Smooth muscle cell of the brain vasculature (primary cell): ENCODE measurements around the gene FGFR1OP2.
A peak's percentile ranks its signal among the peaks of the same experiment; 100 is the strongest.
"Not testable (repeated sequence)": the region's sequence is repeated elsewhere in the genome, so short reads cannot be mapped to it uniquely, and the experiment has no call there.

Experiments used
- DNase-seq: peaks from one replicate; pipeline ENCODE4 v3.0.0-alpha.2; 2012; ENCODE audit warnings: low read depth, low spot score

FGFR1OP2 gene

DNA sequence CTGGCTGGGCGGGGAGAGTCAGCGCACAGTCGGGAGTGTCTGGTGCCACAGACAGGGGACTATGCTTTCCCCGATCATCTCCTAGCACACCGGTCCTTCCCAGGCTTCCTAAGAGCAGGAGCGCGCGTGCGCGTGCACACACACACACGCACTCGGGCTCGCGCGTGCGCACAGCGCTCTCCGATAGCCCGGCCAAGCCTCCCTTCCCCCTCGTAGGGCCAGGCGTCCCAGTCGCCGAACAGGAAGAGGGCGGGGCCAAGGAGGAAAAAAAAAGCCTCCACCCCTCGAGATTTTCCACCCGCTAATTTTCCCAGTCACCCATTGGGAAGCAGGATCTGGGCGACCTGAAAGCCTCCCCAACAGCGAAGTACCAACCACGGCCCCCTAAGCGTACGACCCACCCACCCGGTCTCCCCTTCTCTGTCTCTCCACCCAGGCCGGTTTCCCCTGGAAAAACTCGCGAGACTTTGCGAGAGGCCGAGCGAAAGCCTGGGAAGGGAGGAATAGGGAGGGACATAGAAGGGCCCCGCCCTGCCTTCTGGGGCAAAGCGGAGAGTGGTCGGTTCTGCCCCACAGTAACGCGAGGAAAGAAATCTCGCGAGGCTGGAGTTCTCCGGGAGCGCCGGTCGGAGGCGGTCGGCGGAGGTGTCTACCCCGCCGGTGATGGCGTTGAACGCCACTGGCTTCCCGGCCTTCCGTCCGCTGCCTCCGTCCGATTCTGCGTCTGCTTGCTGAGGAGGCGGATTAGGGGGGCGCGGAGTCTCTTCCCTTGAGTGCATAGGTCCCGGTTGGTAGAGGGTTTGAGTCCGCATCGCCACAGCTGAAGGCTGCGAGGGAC lies at the start of gene FGFR1OP2, which contains the start of gene INTS13:
TSS of gene FGFR1OP2 (plus strand) at position 608 of the 838 bp plus-strand sequence. CDS start 15,689 bp downstream, outside the sequence.
TSS of gene INTS13 (minus strand) at position 119 of the 838 bp plus-strand sequence. CDS start 1,178 bp downstream, outside the sequence.
- peak; percentile 96 for DNase-seq

DNA sequence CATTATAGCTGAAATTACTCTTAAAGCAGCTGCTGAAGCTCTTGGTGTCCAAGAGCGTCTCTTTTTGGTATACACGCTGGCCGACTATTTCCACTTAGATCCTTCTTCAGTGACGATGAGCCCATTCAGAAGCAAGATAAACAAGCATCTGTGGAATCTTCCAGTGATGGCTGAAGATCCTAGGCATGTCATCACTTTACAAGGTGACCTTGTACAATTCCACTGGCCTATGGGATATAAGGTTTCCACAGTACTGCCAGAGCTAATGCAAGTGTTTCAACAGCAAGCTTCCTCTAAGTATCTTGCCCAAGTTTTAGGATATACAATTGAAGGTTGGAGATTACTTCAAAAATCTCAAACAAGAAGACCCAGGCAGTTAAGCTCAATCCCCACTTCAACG lies 47.5 kb upstream of the FGFR1OP2 start:
- DNase-seq, result no peak

DNA sequence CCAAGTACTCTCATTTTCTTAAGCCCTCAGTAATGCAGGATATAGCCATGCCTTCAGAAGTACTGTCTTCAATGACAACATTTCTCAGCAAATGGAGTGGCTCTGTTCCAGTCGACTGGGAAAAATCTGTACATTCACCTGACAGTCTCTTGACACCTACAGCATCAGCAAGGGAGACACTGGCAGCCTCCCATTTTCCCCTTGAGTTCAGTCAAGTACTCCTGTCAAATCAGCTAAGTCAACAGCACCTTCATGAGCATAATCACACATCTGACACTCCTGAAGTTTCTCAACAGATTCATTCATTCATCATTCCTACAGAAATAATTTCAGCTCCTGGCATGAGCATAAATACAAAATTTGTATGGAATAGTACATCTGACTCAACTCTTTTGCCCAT lies 46.6 kb upstream of the FGFR1OP2 start:
- DNase-seq, result no peak

DNA sequence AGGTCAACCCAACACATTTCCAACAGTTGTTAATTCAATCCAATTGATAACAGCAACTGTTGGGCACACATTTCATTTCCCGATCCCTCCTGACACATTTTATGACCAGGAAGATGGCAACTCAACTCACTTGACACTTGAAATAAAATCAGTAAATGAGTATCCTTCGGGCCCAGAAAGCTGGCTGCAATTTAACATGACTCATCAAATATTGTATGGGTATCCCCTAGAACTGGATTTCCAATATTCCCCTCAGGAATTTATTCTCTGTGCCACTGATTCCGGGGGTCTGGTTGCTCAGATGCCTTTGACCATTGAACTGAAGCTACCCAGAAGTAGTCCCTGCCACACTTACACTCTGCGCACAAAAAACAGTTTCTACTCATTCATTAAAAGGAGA lies 42.6 kb upstream of the FGFR1OP2 start:
- no peak for DNase-seq

DNA sequence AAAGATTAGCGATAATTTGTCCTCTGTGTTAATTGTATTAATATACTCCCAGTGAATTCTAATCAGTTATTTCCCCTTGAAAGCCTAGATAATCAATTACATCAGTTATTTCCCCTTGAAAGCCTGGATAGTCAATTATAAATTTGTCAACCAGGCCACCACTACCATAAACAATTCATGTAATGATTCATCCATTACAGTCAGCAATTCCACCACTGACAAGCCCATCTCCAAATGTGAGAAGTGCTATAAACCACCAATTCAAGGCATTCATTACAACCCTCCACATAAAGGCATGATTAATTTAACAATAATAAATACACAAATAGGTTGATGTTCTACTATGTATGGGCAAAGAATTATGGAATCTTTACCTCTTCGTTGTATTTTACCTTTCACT lies 41.4 kb upstream of the FGFR1OP2 start:
- no peak for DNase-seq

DNA sequence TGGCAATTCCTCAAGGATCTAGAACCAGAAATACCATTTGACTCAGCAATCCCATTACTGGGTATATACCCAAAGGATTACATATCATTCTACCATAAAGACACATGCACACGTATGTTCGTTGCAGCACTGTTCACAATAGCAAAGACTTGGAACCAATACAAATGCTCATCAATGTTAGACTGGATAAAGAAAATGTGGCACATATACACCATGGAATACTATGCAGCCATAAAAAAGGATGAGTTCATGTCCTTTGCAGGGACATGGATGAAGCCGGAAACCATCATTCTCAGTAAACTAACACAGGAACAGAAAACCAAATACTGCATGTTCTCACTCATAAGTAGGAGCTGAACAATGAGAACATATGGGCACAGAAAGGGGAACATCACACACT lies 34.9 kb upstream of the FGFR1OP2 start:
- not testable (repeated sequence) for DNase-seq

DNA sequence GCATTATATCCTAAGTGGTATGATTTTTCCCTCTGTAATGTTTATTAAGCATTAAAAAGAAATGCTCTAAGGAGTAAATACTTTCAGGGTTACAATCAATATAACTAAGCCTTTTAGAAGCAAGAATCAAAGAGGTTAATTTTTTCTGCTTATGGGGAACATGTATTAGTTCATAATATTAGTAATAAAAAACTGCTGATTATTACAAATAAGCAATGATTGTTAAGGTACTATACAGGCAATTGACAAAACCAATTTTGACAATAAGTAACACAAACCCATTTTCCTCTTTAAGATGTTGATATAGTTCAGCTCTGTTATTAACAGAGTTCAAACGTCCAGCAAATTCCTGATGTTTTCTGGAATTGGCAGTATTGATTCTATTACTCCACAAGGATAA lies 32.2 kb upstream of the FGFR1OP2 start:
- DNase-seq, result no peak

DNA sequence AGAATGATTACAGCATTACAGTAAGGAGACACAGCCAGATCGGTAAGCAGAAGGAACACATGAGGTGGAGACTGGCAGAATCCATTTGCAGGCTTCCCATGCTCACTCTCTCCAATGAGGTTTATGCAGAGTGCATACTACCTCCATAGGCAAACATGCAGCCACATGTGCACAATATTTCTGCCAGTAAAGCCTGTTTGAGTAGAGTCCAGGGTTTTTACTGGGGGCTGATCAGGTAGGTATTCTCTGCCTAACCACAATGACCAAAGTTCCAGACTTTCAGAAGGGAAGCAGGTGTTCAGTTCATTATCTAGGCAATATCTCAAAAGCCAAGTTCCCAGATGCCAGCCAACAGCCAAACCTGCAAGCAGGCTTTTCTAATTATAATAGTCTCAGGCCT lies 31.6 kb upstream of the FGFR1OP2 start:
- DNase-seq, result no peak

DNA sequence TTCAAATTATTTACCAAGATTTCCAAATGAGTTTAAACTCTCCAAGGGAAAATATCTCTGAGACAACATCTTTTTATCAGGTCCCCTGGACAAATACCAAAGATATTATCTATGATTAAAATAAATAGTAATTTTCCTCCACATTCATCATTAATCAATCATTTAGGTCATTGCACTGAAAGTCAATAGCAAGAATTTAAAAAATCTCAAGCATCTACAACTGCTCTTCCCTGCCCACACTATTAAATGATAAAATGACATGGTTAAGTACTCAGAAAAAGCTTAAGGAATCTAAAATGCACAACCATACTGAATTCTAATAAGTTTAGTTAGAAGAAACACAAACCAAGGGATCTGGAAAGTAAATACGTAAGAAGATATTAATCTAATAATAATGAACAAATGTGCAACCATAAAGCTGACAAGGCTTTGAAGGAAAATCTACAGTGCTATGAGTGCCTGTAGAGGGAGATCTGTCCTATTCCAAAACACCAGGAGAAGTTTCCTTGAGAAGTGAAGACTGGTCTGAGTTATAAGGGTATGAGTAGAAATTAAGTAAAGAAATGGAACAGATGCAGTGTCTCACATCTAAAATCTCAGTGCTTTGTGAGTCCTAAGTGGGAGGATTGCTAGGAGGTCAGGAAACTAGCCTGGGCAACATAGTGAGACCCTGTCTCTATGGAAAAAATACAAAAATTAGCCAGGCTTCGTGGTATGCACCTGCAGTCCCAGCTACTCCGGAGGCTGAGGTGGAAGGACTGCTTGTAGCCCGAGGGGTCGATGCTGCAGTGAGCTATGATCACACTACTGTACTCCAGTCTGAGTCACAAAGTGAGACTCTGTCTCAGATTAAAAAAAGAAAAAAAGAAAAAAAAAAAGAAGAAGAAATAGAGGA lies 19.7 kb upstream of the FGFR1OP2 start:
- DNase-seq, result no peak

DNA sequence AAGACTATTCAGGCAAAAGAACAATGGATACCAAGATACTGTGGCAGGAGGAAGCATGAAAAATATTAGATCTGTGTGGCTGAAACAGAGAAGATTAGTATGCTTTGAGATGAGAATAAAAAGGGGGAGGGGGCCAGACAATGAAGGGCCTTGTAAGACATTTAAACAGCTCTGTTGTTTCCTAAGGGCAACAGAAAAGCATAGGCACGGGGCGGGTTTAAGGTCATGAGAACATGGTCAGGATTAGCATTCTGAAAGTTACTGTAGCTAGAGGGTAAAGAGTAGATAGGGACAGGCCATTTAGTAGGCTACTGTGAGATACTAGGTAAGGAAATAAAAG lies 19.1 kb upstream of the FGFR1OP2 start:
- DNase-seq, result no peak

DNA sequence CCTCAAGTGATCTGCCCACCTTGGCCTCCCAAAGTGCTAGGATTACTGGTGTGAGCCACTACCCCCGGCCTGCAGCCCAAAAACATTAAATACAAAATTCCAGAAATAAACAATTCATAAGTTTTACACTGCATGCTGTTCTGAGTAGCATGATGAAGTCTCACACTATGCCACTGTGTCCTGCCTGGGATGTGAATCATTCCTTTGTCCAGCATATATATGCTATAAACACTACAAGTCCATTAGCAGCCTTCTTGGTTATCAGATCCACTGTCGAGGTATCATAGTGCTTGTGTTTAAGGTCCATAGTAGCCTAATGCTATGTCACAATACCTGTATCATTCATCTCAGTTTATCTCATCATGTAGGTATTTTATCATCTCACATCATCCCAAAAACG lies 16.4 kb upstream of the FGFR1OP2 start:
- no peak for DNase-seq

DNA sequence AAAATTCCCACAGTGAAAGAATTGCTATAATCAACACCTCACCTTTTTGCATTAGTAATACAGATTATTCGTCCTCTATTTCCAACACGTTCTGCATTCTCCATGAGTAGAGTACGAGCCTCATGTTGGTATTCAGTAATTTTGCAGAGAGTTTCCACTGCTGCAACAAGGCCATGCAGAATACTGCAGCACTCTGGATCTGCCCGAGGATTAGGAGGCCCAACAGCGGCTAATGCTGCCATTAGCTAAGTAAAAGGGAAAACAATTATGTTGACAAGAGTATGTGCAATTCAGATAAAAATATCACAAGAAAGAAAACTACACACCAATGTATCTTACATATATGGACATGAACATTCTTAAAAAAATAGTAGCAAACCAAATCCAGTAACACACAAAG lies 9.6 kb upstream of the FGFR1OP2 start:
- no peak for DNase-seq

DNA sequence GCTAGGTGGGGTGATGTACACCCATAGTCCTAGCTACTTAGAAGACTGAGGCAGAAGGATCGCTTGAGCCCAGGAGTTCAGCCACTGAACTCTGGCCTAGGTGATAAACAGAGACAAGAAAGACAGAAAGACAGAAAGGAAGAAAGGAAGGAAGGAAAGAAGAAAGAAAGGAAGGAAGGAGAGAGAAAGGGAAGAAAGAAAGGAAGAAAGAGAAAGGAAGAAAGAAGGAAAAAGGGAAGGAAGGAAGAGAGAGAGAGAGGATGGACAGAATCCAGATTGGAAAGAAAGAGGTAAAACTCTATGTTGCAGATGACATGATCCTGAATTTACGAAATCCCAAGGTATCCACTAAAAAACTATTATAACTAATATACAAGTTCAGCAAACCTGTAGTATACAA lies 8.7 kb upstream of the FGFR1OP2 start:
- no peak for DNase-seq

DNA sequence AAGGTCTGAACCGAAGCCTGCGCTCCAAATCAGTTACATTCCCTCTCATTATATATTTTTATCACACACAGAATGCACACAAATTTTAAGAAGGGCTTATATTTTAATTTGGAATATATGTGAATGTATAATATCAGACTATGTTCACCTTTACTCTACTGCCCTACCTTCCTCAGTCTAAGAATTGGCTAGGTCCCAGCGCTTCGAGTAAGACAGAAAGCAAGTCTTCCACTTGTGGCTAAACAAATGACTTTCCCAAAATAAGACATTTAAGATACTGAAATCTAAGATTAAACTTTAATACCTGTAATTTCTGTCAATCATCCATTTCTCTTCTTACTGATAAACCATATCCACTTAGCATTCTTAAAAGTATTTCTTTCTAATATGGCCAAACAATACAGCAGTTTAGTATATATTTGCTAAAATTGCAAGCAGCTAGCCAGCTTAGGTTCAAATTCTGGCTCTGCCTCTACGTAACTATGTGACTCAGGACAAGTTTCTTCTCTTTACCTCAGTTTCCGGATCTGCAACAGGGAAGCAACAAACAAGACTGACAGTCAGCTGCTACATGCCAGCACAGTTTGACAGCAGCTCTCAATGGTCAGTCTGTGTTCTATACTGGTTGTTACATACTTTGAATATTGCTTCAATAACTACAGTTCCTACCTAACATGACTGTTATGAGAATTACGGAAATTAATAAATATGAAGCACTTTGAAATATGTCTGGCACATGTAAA lies 2.5 kb upstream of the FGFR1OP2 start:
- DNase-seq, result no peak

DNA sequence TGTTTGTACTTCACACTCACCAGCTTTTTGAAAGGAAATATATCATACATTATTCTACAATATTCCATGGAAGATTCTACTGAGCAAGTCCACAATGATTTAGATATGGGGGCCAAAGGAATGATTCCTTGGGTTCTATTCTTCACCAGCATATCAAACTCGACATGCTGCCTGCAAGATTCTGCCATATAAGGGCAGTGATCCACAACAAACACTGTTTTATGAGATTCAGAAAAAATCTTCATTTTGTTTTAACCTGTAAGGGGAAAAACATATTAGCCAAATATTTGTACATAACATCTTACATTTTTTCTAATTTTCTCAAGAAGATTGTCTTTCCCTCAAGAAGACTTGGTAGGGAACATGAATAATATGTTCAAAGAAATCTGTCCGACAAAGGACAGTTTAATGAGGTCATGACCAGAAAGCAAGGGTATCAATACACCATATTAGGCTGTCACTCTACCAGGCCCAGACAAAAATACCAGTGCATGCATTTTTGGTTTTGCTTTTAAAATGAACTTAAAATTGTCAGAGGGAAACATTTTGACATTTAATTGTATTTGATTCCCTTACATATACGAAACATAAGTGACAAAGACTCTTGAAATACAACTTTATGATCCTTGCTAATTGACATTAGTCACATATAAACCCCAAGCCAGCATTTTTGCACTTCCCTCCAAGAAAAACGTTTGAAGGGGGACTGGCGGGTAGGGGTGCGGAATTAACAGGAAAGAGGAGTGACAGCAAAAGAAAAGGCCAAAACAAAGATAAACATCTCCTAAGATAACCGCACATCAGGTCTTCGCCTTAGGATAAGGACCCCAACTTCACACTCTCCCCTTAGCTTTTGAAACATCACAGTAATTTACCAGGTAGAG lies 1.5 kb upstream of the FGFR1OP2 start:
- DNase-seq, result no peak

DNA sequence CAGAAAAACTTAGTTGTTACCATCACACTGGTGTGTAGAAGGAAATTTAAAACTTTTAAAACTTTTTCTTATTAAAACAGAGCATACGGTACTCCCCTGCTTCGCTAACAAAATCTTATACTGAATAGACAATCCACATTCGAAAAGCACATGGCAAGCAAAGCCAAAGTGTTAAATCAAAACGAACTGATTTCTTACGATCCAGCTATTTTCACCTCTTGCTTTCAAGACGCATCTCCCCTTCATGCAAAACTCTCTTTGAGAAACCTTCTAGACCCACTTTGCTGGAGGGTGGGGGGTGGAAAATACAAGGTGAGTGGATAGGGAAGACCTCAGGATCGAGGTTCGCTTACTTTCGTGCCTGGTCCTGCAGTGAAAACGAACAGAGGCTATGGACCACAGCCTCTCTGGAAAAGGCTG lies 817 bp upstream of the FGFR1OP2 start:
- no peak for DNase-seq

DNA sequence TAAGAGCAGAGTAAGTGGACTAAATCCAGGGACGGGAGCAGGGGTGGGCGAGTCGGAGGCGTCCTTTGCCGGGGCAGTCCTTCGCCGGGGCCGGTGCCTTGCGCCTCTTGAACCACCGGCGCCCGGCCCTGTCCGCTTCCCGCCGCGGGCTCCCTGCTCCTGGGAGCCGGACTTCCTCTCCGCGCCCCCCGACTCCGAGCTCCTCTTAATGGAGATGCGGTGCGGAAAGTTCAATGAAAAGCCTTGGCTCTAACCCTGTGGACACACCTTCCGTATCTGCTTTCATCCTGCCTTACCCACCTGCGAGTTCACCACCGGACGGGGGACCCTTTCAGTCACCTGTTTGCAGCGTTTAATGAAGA lies 412 bp downstream of the FGFR1OP2 start:
- DNase-seq, result no peak

DNA sequence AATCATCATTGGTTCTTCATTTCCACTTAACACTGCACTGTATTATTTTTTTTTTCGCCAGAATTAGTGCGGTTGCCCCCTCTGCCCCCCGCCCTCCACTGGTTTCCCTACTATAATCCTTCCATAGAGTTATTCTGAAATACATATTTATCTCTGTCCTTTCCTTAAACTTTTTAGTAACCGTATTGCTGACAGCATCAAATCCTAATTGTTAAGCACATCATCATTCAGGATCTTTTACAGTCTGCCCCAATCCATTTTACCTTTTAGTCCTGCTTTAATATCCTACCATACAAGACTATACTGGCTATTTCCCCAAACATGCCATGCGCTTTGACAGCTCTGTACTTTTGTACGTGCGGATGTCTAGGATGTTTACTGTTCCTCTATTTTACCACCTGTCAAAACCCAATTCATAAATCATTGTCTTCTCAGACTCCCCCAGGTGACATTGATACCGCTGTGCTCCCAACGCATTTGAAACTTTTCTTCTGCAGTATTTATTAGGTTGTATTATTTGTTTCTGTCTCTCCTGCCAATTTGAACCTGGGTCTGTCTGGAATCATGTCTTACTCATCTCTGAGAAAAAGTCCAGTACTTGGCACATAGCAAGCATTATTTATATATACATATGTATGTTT lies 1.0 kb downstream of the FGFR1OP2 start:
- no peak for DNase-seq

DNA sequence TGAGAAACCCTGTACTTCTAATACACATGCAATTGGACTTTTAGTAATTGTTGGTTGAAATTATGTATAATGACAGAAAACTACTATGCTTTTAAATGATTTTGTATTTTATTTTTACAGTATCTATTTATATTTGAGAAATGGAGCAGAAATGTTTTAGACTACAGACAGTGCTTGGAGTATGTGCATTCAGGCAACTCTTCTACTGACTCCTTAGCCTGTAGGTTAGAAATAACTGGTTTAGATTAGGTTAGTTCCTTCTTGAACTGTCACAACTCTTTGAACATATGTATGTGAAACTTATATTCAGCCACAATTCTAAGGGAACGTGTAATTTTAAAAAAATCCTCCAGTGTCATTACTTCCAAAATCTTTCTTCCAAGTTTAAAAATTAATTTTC lies 1.7 kb downstream of the FGFR1OP2 start:
- no peak for DNase-seq

DNA sequence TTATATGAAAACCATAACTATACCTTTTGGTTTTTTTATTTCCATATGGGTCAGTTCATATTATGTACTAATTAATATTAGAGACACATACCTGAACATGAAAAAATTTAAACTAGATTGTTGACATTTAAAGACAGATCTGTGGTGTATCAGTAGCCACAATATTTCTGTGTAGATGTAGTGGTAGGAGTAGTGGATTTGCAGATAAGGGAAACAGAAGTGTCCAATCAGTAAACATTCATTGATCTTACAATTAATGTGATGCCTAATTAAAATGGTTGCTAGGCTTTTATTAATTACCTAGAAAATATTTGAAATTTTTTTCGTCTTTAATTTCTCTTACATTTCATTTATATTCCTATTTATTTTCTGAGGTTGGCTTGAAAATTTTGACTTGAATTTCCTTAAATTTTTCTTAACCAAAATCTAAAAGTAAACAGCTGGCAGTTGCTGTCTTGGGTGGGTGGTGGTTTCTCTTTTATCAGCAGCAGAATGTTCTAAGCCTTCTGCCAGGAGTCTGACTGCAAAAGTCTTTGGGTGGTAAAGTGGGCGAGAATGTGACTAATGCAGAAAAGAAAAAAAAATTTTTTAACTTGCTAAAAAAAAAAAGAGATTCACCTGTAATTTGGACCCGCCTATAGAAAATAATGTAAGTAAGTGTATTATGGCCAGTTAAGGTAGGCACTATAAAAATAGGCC lies 2.4 kb downstream of the FGFR1OP2 start:
- no peak for DNase-seq
